ENCODE measurements around the gene RNH1.

DNA sequence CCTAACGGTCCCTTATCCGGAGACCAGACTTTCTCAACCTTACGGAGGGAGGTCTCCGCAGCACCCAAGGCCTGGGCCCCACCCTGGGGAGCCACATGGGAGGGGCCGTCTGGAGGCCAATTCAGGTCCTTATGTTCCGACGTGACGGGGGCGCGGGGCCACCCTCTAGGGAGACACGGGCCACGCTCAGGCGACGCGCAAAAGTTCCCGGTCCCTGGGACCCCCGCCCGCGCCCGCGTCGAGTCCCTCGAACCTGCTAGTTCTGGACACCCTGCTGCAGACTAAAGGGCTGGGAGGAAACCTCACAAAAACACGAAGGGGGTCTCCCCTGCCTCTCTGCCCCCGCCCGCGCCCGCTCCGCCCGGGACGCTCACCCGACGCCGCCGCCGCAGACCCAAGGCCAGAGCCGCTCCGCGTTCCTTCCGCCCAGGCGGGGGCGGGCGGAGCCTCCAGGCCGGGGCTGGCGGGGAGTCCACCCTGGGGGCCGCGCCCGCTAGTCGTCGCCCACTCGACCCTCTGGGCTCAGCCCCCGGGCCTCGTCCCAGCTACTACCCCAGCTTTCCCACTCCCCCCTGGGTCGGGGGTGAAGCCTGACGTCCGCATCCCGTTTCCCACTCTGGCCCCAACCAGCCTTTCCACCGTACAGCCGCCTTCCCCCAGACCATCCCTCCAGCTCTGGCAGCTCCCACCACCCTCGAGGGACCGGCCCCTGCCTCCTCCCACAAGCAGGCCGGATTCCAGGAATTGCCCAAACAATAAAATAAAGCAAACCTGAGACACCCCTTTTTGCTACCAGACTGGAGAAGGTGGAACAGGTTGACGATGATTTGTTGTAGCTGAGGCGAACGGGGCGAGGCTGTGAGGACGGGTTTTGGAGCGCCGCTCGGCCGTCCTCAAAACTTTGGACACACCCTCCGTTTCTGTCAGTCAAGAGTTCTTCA lies 2.7 kb downstream of the RNH1 start:
- no peak for TF ChIP-seq POLR2AphosphoS5 (IDR thresholded peaks at IDR 0.05)
- TF ChIP-seq SMC3 (conservative IDR thresholded peaks at IDR 0.05; ENCODE audit: poor library complexity): no peak
- TF ChIP-seq RAD21 (conservative IDR thresholded peaks at IDR 0.05): no peak
- no peak for TF ChIP-seq EP300 (conservative IDR thresholded peaks at IDR 0.05; ENCODE audit: poor library complexity, severe bottlenecking)
- no peak for TF ChIP-seq EZH2 (IDR thresholded peaks at IDR 0.05; ENCODE audit: borderline replicate concordance, insufficient read depth, low read length, poor library complexity, severe bottlenecking)
- TF ChIP-seq REST (IDR thresholded peaks at IDR 0.05; ENCODE audit: borderline replicate concordance): no peak

Measured in neural cell (in vitro differentiated cells).